Endothelial cell of umbilical vein (primary cell): ENCODE measurements around the gene ELAVL1. TPM values are rescaled to one million over a fixed set of nuclear protein-coding genes. Genes with fewer than 3 reads are reported as not detected.

Experiments used
- BruUV-seq: library from RNA; stranded (reverse); fragments of 400-500 nt; replicated peaks from 2 replicates; lab custom pipeline; 2021; lab: Mats Ljungman, UMichigan
- CTCF ChIA-PET: fragments of 300-600, 350-600 bp; sonication (Branson Sonifier 250); formaldehyde crosslinking; loops from one replicate; lab custom pipeline; 2021; ENCODE audit warnings: antibody characterized with exemption, inconsistent platforms; lab: Charles Lee
- POLR2A ChIA-PET: fragments of 300-600, 350-600 bp; sonication (Branson Sonifier 250); formaldehyde crosslinking; loops from one replicate; lab custom pipeline; 2021; ENCODE audit warnings: antibody characterized with exemption, inconsistent platforms; lab: Charles Lee
- DNase-seq: peaks from one replicate; pipeline ENCODE4 v3.0.0-alpha.2; 2011; ENCODE audit warnings: low read depth, low spot score
- FAIRE-seq: peaks from 2 replicates; lab custom pipeline; 2011; peaks lifted over from hg19 to GRCh38; lab: Jason Lieb, UNC
- H2AFZ ChIP-seq: 2 replicates; pipeline ENCODE4 v1.6.0; 2012; ENCODE audit warnings: low read depth, low read length, control low read depth, inconsistent platforms
- H3K27ac ChIP-seq: 2 replicates; pipeline ENCODE4 v1.5.1; 2011; ENCODE audit warnings: low read depth, mild to moderate bottlenecking, control low read depth, low read length, moderate library complexity; ENCODE audit not compliant: insufficient read depth
- H3K27me3 ChIP-seq, 2 experiments: 2 replicates each; pipeline versions ENCODE4 v1.6.0 to v1.6.1; 2011; ENCODE audit warnings: low read length in 2 of 2, mixed read lengths in 1 of 2; ENCODE audit not compliant: control insufficient read depth in 2 of 2, insufficient read depth in 2 of 2
- H3K36me3 ChIP-seq, 2 experiments: 2 replicates in 1 of 2; 3 replicates in 1 of 2; pipeline ENCODE4 v1.5.1; 2011; ENCODE audit warnings: low read length in 2 of 2, mild to moderate bottlenecking in 1 of 2, moderate library complexity in 1 of 2; ENCODE audit not compliant: control insufficient read depth in 2 of 2, insufficient read depth in 2 of 2; ENCODE audit errors: extremely low read depth in 1 of 2
- H3K4me1 ChIP-seq: 3 replicates; pipeline ENCODE4 v1.5.1; 2011; ENCODE audit warnings: mild to moderate bottlenecking, low read length; ENCODE audit not compliant: control insufficient read depth, insufficient read depth; ENCODE audit errors: extremely low read depth
- H3K4me2 ChIP-seq: 2 replicates; pipeline ENCODE4 v1.6.1; 2011; ENCODE audit warnings: low read length, control low read depth, mixed read lengths; ENCODE audit not compliant: insufficient read depth
- H3K4me3 ChIP-seq, 3 experiments: fragments of 200-600 bp in 1 of 3; sonication (generic), shearing (Covaris generic) in 1 of 3; replicated peaks in 1 of 3; 2 replicates each; pipeline ENCODE4 v1.5.1; 2011 to 2016; ENCODE audit warnings: control low read depth in 3 of 3, low read length in 3 of 3, mild to moderate bottlenecking in 2 of 3, inconsistent platforms in 1 of 3, low read depth in 1 of 3, moderate library complexity in 1 of 3; ENCODE audit not compliant: insufficient read depth in 1 of 3
- H3K79me2 ChIP-seq: 2 replicates; pipeline ENCODE4 v1.6.0; 2012; ENCODE audit warnings: low read length, inconsistent platforms; ENCODE audit not compliant: control insufficient read depth, insufficient read depth
- H3K9ac ChIP-seq: replicated peaks from 2 replicates; pipeline ENCODE3; 2011; ENCODE audit warnings: low read length, control low read depth; ENCODE audit not compliant: insufficient read depth; ENCODE audit errors: extremely low read depth
- H3K9me1 ChIP-seq: replicated peaks from 3 replicates; pipeline ENCODE4 v1.6.0; 2011; ENCODE audit warnings: mild to moderate bottlenecking, low read length; ENCODE audit not compliant: control insufficient read depth, insufficient read depth; ENCODE audit errors: extremely low read depth
- H3K9me3 ChIP-seq: replicated peaks from 2 replicates; pipeline ENCODE4 v1.5.1; 2012; ENCODE audit warnings: low read length, inconsistent platforms; ENCODE audit not compliant: control insufficient read depth, insufficient read depth
- H4K20me1 ChIP-seq: replicated peaks from 2 replicates; pipeline ENCODE3; 2011; ENCODE audit warnings: mild to moderate bottlenecking, low read length; ENCODE audit not compliant: control insufficient read depth, insufficient read depth; ENCODE audit errors: extremely low read depth
- EZH2 ChIP-seq: IDR thresholded peaks from 2 replicates; pipeline ENCODE4 v1.6.1; 2012; ENCODE audit warnings: borderline replicate concordance, low read depth, mild to moderate bottlenecking, moderate library complexity, low read length, inconsistent platforms; ENCODE audit not compliant: severe bottlenecking
- GATA2 ChIP-seq: IDR thresholded peaks from 2 replicates; pipeline ENCODE4 v1.7.0; 2011; ENCODE audit warnings: low read depth, mild to moderate bottlenecking, moderate library complexity, mixed read lengths, low read length; ENCODE audit not compliant: insufficient read length, insufficient read depth
- JUN ChIP-seq: IDR thresholded peaks from 2 replicates; pipeline ENCODE4 v1.6.1; 2011; ENCODE audit warnings: borderline replicate concordance, low read depth; ENCODE audit not compliant: insufficient read length, insufficient read depth
- MYC ChIP-seq: IDR thresholded peaks from one replicate; pipeline ENCODE4 v1.6.1; 2011; ENCODE audit warnings: mild to moderate bottlenecking, low read depth, low read length
- POLR2A ChIP-seq: IDR thresholded peaks from 2 replicates; pipeline ENCODE4 v1.6.1; 2012; ENCODE audit warnings: low read depth, mild to moderate bottlenecking, control low read depth, low read length
- POLR2AphosphoS5 ChIP-seq: IDR thresholded peaks from 2 replicates; pipeline ENCODE4 v1.6.1; 2012; ENCODE audit warnings: low read depth, mild to moderate bottlenecking, control low read depth, low read length, moderate library complexity; ENCODE audit not compliant: insufficient read depth
- dilution Hi-C: fragments of 300-500 bp; cut with MboI; formaldehyde crosslinking; loops from one replicate; pipeline ENCODE4 v1.15.0; 2019; ENCODE audit warnings: low sequenced_read_pairs; ENCODE audit not compliant: extremely low pct_ligation_motif_present
- intact Hi-C: fragments of 100-400 bp; cut with micrococcal nuclease; formaldehyde crosslinking; loops from one replicate; pipeline ENCODE4 v1.10.0; 2022
- polyA plus RNA-seq, 4 experiments: library from polyadenylated mRNA; depleted of rRNA in 3 of 4; stranded (reverse) in 3 of 4; unstranded in 1 of 4; fragments of >200 nt; gene quantifications; 2 replicates each; pipeline versions ENCODE4 v1.2.1 to v1.2.3, GENCODE V29; 2011 to 2012; ENCODE audit warnings: missing spikeins in 1 of 4
- total RNA-seq: library from RNA; stranded (reverse); gene quantifications from 2 replicates; pipeline ENCODE4 v1.2.3, GENCODE V29; 2021
- TF ChIP-seq, protein P1 (sequence below), 2 donors: IDR thresholded peaks; 1 replicate in 1 of 2; 2 replicates in 1 of 2; pipeline ENCODE4 v1.5.1; 2011; ENCODE audit warnings: low read length in 2 of 2, mild to moderate bottlenecking in 2 of 2, moderate library complexity in 2 of 2, control low read depth in 1 of 2, inconsistent platforms in 1 of 2, low read depth in 1 of 2; ENCODE audit not compliant: insufficient read depth in 1 of 2; ENCODE audit errors: extremely low read depth in 1 of 2

The ELAVL1 gene
- total and polyA plus RNA-seq, 2 donors (not counting 3 experiments of a cell fraction or from before 2014, with no cell fraction given), result 46.8 to 134 TPM

DNA sequence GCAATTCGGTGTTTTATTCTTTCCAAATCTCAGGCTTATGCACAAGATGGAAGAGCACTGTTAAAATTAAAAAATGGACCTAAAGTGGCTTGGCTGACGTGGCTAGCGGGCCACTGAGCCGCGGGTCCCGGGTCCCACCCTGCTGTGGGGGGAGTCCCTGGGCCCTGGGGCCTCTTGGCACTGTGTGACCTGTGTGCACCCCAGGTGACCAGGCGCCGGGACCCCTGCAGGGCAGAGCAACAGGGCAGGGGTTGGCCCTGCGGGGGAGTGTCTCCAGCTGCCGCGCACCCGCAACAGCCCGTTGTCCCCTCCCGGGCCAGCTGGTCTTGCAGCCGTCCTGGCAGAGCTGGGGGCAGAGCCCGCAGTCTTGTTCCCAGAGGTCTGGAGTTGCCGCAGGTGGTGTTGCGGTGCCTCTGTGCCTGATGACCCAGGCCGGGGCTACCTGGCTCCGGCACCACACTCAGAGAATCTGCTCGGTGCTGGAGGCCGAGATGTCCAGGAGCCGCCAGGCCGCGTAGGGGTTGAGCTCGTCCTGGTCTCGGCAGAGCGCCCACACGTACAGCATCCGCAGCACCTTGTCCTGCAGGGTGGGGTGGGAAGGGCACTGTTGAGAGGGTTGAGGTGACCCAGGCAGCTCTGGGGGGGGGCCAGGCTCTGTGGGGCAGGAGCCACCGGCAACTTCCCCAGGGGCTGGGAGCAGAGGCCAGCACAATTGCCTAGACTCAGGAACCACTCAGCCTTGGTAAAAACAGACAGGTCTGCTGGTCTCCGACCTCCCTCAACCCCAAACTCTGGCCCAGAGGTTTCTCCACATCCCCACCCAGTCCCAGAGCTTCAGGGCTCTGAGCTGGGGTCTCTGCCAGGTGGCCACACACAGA lies 78.5 kb downstream of the ELAVL1 start:
- dilution Hi-C loops, result no loop called here
- Histone ChIP-seq H3K9me3 (no peaks in the 10 kb centered on the region), H3K4me1 (peaks cover 17% of the 10 kb centered on the region), H3K4me3 (no peak overlapping the region), H3K36me3 (peaks cover 0 to 17% of the 10 kb centered on the region in 2 experiments), H3K9ac (no peak overlapping the region), H4K20me1 (no peaks in the 10 kb centered on the region), H3K9me1 (no peaks in the 10 kb centered on the region), H3K4me2 (no peak overlapping the region), H3K27me3 (no peaks in the 10 kb centered on the region), H2AFZ (no peak overlapping the region), H3K27ac (no peak overlapping the region), H3K79me2 (no peaks in the 10 kb centered on the region)
- POLR2A ChIA-PET, result no interaction called here
- DNase-seq, result no peak
- CTCF ChIA-PET, result interaction anchor here (1.1 kb wide), 1 partner anchor 17 kb away, joined by 4 read pairs; no protein-coding TSS in a partner anchor
- no peak for FAIRE-seq
- BruUV-seq, result no TSS peak
- TF ChIP-seq, protein P1, sequence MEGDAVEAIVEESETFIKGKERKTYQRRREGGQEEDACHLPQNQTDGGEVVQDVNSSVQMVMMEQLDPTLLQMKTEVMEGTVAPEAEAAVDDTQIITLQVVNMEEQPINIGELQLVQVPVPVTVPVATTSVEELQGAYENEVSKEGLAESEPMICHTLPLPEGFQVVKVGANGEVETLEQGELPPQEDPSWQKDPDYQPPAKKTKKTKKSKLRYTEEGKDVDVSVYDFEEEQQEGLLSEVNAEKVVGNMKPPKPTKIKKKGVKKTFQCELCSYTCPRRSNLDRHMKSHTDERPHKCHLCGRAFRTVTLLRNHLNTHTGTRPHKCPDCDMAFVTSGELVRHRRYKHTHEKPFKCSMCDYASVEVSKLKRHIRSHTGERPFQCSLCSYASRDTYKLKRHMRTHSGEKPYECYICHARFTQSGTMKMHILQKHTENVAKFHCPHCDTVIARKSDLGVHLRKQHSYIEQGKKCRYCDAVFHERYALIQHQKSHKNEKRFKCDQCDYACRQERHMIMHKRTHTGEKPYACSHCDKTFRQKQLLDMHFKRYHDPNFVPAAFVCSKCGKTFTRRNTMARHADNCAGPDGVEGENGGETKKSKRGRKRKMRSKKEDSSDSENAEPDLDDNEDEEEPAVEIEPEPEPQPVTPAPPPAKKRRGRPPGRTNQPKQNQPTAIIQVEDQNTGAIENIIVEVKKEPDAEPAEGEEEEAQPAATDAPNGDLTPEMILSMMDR (IDR thresholded peaks at IDR 0.05; ENCODE audit: extremely low read depth in 1 of 2, insufficient read depth in 1 of 2, low read depth in 1 of 2, low read length in 2 of 2), result no peak
- no peak for TF ChIP-seq MYC
- no peak for TF ChIP-seq JUN
- no peak for TF ChIP-seq POLR2AphosphoS5
- TF ChIP-seq EZH2, result no peak
- TF ChIP-seq GATA2, result no peak
- TF ChIP-seq POLR2A, result peak; percentile 21
- intact Hi-C loops, result no loop called here
